HG03520 (cell line): Measurements from ENCODE around the gene ACTG1.
"Not testable (repeated sequence)": the region's sequence is repeated elsewhere in the genome, so short reads cannot be mapped to it uniquely, and the experiment has no call there.

ENCODE experiments used
- ATAC-seq: cut with Tn5 transposase; IDR thresholded peaks from one replicate; pipeline ENCODE4 v1.9.1; 2021; ENCODE audit warnings: mild to moderate bottlenecking, moderate library complexity; ENCODE audit not compliant: unreplicated experiment

Gene ACTG1

GRCh38 chr17:81533339-81534141, 20.9 kb upstream of the ACTG1 start:
- no peak for ATAC-seq

GRCh38 chr17:81532490-81533287, 20.1 kb upstream of the ACTG1 start:
- ATAC-seq: no peak

GRCh38 chr17:81531998-81532404, 19.4 kb upstream of the ACTG1 start:
- ATAC-seq: not testable (repeated sequence)

- not testable (repeated sequence) for ATAC-seq
Observed at GRCh38 chr17:81531013-81531412, 18.4 kb upstream of the ACTG1 start.

GRCh38 chr17:81529437-81529803, 16.8 kb upstream of the ACTG1 start:
- no peak for ATAC-seq

GRCh38 chr17:81528651-81529436, 16.2 kb upstream of the ACTG1 start:
- no peak for ATAC-seq

GRCh38 chr17:81528384-81528650, 15.7 kb upstream of the ACTG1 start:
- no peak for ATAC-seq

- no peak for ATAC-seq
Observed at GRCh38 chr17:81527591-81528383, 15.2 kb upstream of the ACTG1 start, which contains the start of gene FSCN2. FSCN2 (plus strand) TSS chr17:81528377; CDS start chr17:81528532, 155 bp downstream.

- no peak for ATAC-seq
Observed at GRCh38 chr17:81526662-81527571, 14.3 kb upstream of the ACTG1 start.

- ATAC-seq: no peak
Observed at GRCh38 chr17:81524865-81525159, 12.2 kb upstream of the ACTG1 start.

- no peak for ATAC-seq
Observed at GRCh38 chr17:81524039-81524864, 11.7 kb upstream of the ACTG1 start.

- no peak for ATAC-seq
Observed at GRCh38 chr17:81523402-81524038, 10.9 kb upstream of the ACTG1 start.

- ATAC-seq: no peak
Observed at GRCh38 chr17:81522491-81523401, 10.1 kb upstream of the ACTG1 start.

- ATAC-seq: no peak
Observed at GRCh38 chr17:81520021-81520901, 7.7 kb upstream of the ACTG1 start.

GRCh38 chr17:81519284-81520020, 6.9 kb upstream of the ACTG1 start:
- ATAC-seq: no peak

- no peak for ATAC-seq
Observed at GRCh38 chr17:81518785-81519283, 6.2 kb upstream of the ACTG1 start.
